Measurements from ENCODE around the gene ARL11.

The ARL11 gene

GRCh38 chr13:49649963-49650312 lies 21.6 kb downstream of the ARL11 start:
- no peak for DNase-seq

DNA sequence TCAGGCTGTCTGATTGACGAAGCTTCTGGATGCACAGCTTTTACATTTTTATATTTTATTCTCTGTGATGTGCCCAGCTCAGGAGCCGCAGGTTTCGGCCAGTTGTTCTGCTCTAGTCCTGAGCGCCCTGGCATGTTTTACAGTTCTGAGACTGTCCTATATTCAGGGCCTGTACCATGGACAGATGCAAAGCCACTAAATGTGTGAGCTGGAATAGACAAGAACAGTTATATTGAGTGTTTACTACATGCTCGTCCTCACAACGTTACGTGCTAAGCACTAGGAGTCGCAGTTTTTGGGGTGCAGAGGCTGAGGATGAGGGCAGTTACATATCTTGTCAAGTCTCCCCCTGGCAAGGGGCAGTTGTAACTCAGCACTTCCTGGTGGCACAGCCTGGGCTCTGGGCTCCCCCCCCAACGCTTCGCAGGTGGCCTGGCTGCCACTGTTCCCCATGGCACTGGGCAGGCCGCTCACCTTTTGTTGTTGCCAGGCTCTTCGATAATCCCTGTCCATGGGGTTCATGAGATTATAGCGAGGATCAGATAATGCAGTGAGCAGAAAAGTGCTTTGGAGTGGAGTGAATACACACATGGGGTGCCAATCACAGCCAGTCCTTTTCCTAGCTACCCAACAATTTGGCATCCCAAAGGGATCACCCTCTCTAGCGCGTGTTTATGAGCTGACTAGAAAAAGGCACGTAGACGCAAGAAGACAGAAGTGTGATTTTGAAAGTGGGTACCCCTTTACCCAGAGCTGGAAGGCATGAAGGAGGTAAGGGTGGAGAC lies 23.5 kb downstream of the ARL11 start:
- DNase-seq, result no peak

DNA sequence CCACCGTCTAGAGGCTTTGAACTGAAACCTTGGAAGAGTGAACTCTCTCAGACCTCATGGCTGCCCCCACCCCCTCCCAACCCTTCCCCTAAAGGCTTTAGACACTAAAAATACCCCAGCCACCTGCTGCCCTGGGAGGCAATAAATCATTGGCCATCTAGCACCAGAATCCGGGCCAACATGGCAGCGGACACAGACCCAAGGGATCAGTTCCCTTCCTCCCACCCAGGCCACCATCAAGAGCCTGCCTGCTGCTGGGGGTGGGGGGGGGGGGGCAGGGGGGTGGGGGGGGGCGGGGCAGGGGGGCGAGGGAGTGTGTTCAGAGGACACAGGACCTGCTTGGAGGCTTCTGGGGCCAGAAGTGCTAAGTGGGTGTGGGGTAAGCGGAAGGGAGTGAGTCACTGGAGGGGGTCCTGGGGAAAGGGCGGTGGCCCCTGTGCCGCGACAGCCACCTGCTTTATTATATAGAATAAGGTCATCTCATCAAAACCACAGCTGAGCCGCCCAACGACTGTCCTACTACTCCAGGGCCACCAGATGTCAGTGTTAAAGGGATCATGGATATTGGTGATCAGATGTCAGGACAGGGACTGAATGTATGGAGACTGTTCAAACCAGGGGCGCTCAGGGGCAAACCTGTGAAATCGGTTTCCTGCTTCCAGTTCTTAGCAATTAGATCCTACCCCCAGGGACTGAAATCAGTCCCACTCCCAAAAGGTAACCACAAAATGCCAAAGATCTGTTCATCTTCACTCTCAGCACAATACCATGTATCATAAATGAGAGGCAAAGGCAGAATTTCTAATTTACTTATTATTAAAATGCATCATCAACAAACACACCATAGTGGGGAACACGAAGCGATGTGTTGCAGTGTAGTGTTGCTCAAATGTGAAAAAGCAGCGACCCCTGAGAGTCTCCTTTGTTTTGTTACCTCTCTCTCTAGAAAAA lies 24.3 kb downstream of the ARL11 start:
- no peak for DNase-seq

GRCh38 chr13:49653478-49653877 lies 25.2 kb downstream of the ARL11 start:
- no peak for DNase-seq

DNA sequence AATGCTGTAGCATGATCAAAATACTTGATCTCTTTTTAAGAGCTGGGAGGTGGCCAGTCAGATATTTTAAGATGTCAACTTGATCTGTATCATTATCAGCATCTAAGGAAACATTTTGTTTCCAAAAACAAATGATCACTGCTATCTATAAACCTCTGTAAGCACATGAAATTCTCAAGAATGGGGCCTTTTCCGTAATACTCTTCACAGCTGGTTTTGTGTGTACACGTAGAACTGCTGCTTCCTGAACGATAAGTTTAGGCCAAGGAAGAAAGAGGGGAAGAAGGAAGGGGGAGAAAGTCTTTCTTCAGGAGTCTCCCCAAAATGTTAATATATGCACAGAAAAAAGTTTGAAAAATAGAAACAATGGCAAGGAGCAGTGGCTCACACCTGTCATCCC lies 25.7 kb downstream of the ARL11 start:
- no peak for DNase-seq

GRCh38 chr13:49655906-49656305 lies 27.6 kb downstream of the ARL11 start:
- no peak for DNase-seq

GRCh38 chr13:49657241-49657641 lies 28.9 kb downstream of the ARL11 start:
- DNase-seq, result no peak

- DNase-seq, result no peak
Measured at GRCh38 chr13:49664606-49665005, 36.3 kb downstream of the ARL11 start.

GRCh38 chr13:49667773-49668172 lies 39.5 kb downstream of the ARL11 start:
- no peak for DNase-seq

GRCh38 chr13:49669735-49670309 lies 41.5 kb downstream of the ARL11 start:
- DNase-seq, result peak; percentile 65

DNA sequence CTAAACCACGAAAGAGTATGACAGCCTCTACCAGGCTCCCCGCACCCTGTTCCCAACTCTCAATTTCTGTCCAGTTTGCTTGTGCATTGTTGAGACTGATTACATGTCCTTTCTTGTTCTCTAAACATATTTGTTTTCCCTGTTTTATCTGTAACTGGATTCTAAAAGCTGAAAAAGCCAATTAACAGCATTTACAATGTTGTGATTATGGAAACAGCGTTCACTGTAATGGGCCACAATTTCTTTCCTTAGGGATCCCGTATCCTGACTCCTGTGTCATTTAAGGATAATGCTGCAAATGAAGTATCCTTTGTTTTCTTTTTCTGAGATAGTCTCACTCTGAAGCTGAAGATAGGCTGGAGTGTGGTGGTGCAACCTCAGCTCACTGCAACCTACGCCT lies 42.5 kb downstream of the ARL11 start:
- no peak for DNase-seq

DNA sequence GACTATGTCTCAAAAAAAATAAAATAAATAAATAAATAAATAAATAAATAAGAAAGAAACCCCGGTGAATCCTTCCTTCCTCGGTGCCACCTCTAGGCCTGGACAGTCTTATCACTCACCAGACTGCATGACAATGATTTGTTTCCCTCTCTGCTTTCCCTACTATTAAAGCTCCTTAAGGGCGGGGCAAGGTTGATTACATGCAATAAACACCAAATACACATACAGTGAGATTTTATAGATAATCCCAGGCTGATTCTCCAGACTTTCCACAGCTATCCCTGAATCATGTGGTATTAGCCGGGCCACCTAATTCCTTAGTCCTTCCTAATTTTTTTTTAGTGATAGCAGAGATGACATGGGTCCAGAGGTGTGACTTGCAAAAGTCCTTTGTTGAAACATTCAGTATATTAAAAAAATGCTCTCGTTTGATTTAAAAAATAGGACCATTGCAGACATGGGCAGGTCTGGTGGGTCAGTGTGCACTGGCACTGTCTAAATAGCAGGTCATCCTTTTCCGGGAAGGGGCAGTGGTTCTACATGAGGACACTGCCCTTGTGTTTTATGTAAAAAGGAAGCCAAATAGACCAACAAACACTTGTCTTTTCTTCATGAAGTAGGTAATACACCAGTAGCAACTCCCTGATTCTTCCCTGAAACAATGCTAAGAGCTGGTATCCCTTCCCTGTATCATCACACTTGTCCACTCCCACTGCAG lies 48.4 kb downstream of the ARL11 start:
- no peak for DNase-seq

DNA sequence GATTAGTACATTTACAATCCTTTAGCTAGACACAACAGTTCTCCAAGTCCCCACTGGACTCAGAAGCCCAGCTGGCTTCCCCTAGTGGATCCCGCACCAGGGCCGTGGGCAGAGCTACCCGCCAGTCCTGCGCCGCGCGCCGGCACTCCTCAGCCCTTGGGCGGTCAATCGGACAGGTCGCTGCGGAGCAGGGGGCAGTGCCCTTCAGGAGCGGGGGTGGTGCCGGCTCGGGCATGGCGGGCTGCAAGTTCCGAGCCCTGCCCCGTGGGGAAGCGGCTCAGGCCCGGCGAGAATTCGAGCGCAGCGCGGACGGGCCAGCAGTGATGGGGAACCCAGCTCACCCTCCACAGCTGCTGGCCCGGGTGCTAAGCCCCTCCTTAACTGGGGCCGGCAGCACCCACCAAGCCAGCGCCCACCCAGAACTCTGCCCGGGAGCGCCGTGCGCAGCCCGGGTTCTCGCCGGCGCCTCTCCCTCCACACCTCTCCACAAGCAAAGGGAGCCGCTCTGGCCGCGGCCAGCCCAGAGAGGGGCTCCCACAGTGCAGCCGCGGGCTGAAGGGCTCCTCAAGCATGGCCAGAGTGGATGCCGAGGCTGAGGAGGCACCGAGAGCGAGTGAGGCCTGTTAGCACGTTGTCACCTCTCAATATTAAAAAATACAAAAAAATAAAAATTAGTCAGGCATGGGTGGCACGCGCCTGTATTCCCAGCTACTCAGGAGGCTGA lies 50.0 kb downstream of the ARL11 start:
- DNase-seq, result no peak

GRCh38 chr13:49679246-49679645 lies 50.9 kb downstream of the ARL11 start:
- no peak for DNase-seq

GRCh38 chr13:49681842-49682435 lies 53.6 kb downstream of the ARL11 start:
- DNase-seq, result no peak

All from activated effector memory CD4-positive, alpha-beta T cell treated with anti-CD3 and anti-CD28 coated beads, Interleukin-2, amount 50 U/mL, for 16 hours (primary cell).